ENCODE measurements around the gene DPYD.

DNA sequence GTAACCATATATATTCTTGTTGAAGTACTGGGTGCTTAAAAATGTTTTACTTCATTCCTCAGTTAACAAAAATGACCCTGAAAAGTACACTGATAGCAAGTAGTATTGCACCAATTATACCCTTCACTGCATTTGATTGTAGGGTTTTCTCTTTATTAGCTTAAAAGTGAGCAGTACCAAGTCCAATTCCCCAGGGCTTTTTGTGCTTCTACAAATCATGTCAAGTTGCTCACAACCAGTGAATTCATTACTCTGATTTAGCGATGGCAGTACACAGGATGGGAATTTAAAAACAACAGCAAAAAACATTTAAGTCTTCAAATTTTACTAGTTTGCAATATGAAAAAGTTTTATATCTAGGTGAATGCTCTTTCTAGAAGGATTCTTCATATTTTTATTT lies 762.8 kb downstream of the DPYD start:
- TF ChIP-seq, protein P1, sequence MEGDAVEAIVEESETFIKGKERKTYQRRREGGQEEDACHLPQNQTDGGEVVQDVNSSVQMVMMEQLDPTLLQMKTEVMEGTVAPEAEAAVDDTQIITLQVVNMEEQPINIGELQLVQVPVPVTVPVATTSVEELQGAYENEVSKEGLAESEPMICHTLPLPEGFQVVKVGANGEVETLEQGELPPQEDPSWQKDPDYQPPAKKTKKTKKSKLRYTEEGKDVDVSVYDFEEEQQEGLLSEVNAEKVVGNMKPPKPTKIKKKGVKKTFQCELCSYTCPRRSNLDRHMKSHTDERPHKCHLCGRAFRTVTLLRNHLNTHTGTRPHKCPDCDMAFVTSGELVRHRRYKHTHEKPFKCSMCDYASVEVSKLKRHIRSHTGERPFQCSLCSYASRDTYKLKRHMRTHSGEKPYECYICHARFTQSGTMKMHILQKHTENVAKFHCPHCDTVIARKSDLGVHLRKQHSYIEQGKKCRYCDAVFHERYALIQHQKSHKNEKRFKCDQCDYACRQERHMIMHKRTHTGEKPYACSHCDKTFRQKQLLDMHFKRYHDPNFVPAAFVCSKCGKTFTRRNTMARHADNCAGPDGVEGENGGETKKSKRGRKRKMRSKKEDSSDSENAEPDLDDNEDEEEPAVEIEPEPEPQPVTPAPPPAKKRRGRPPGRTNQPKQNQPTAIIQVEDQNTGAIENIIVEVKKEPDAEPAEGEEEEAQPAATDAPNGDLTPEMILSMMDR (IDR thresholded peaks at IDR 0.05) = no peak
- no peak for TF ChIP-seq CREB1 (CRISPR knock-in tag; IDR thresholded peaks at IDR 0.05)
- TF ChIP-seq MLX (CRISPR knock-in tag; IDR thresholded peaks at IDR 0.05) = no peak
- no peak for TF ChIP-seq NFATC4 (CRISPR knock-in tag; IDR thresholded peaks at IDR 0.05)
- TF ChIP-seq, protein P2, sequence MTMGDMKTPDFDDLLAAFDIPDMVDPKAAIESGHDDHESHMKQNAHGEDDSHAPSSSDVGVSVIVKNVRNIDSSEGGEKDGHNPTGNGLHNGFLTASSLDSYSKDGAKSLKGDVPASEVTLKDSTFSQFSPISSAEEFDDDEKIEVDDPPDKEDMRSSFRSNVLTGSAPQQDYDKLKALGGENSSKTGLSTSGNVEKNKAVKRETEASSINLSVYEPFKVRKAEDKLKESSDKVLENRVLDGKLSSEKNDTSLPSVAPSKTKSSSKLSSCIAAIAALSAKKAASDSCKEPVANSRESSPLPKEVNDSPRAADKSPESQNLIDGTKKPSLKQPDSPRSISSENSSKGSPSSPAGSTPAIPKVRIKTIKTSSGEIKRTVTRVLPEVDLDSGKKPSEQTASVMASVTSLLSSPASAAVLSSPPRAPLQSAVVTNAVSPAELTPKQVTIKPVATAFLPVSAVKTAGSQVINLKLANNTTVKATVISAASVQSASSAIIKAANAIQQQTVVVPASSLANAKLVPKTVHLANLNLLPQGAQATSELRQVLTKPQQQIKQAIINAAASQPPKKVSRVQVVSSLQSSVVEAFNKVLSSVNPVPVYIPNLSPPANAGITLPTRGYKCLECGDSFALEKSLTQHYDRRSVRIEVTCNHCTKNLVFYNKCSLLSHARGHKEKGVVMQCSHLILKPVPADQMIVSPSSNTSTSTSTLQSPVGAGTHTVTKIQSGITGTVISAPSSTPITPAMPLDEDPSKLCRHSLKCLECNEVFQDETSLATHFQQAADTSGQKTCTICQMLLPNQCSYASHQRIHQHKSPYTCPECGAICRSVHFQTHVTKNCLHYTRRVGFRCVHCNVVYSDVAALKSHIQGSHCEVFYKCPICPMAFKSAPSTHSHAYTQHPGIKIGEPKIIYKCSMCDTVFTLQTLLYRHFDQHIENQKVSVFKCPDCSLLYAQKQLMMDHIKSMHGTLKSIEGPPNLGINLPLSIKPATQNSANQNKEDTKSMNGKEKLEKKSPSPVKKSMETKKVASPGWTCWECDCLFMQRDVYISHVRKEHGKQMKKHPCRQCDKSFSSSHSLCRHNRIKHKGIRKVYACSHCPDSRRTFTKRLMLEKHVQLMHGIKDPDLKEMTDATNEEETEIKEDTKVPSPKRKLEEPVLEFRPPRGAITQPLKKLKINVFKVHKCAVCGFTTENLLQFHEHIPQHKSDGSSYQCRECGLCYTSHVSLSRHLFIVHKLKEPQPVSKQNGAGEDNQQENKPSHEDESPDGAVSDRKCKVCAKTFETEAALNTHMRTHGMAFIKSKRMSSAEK (CRISPR knock-in tag; IDR thresholded peaks at IDR 0.05; ENCODE audit: borderline replicate concordance) = no peak
- TF ChIP-seq, protein P3, sequence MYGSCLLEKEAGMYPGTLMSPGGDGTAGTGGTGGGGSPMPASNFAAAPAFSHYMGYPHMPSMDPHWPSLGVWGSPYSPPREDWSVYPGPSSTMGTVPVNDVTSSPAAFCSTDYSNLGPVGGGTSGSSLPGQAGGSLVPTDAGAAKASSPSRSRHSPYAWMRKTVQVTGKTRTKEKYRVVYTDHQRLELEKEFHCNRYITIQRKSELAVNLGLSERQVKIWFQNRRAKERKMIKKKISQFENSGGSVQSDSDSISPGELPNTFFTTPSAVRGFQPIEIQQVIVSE (CRISPR knock-in tag; IDR thresholded peaks at IDR 0.05; ENCODE audit: borderline replicate concordance) = no peak
- TF ChIP-seq ETV6 (CRISPR knock-in tag; IDR thresholded peaks at IDR 0.05) = no peak

Measured in WTC11 (cell line).